Measurements from ENCODE around the gene CDC123. TPM values are rescaled to one million over a fixed set of nuclear protein-coding genes. Genes with fewer than 3 reads are reported as not detected.
"Not testable (repeated sequence)": the region's sequence is repeated elsewhere in the genome, so short reads cannot be mapped to it uniquely, and the experiment has no call there.

CDC123 gene
- total and polyA plus RNA-seq, 2 donors (not counting 3 experiments of a cell fraction or from before 2014, with no cell fraction given): 65.6 to 106 TPM

DNA sequence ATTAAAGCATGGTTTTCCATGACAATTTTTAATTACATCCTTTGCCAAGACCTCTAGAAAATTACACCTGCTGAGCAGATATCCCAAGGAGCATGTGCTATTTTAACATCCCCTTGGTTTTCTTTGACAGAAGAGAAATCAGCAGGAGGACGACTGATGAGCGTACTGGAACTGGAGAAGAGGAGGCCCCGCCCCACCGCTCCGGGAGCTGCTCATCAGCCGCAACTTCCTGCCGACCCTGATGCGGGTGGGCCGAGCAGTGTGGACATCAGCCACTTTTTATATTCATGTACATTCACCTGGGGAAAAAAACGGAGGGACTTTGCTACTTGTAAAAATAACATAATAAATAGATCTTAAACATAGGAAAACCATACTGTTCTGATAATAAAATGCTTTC, 54.2 kb downstream of the CDC123 start:
- no peaks in the 10 kb centered on the region for H3K27me3 ChIP-seq (ENCODE audit: control insufficient read depth in 2 of 2, insufficient read depth in 2 of 2, low read length in 2 of 2)
- dilution Hi-C loops (cut with MboI; ENCODE audit: extremely low pct_ligation_motif_present, low sequenced_read_pairs): no loop called here
- H3K27ac ChIP-seq (ENCODE audit: insufficient read depth, low read depth, low read length): no peak overlapping the region
- no peak for FAIRE-seq
- H3K4me3 ChIP-seq (replicated peaks in 1 of 3; ENCODE audit: insufficient read depth in 1 of 3, low read depth in 1 of 3, low read length in 3 of 3): no peak overlapping the region
- H3K9ac ChIP-seq (replicated peaks; ENCODE audit: extremely low read depth, insufficient read depth, low read length): no peak overlapping the region
- H3K36me3 ChIP-seq (ENCODE audit: control insufficient read depth in 2 of 2, extremely low read depth in 1 of 2, insufficient read depth in 2 of 2, low read length in 2 of 2): peaks cover 3 to 8% of the 10 kb centered on the region in 2 experiments
- no peaks in the 10 kb centered on the region for H4K20me1 ChIP-seq (replicated peaks; ENCODE audit: control insufficient read depth, extremely low read depth, insufficient read depth, low read length)
- no peaks in the 10 kb centered on the region for H3K9me1 ChIP-seq (replicated peaks; ENCODE audit: control insufficient read depth, extremely low read depth, insufficient read depth, low read length)
- H3K79me2 ChIP-seq (ENCODE audit: control insufficient read depth, insufficient read depth, low read length): no peaks in the 10 kb centered on the region
- H3K9me3 ChIP-seq (replicated peaks; ENCODE audit: control insufficient read depth, insufficient read depth, low read length): no peaks in the 10 kb centered on the region
- H3K4me1 ChIP-seq (ENCODE audit: control insufficient read depth, extremely low read depth, insufficient read depth, low read length): no peaks in the 10 kb centered on the region
- CTCF ChIA-PET: no interaction called here
- POLR2A ChIA-PET: no interaction called here
- no peak overlapping the region for H3K4me2 ChIP-seq (ENCODE audit: insufficient read depth, low read length)
- intact Hi-C loops (cut with micrococcal nuclease): no loop called here
- no peak overlapping the region for H2AFZ ChIP-seq (ENCODE audit: low read depth, low read length)
- TF ChIP-seq GATA2 (IDR thresholded peaks at IDR 0.05; ENCODE audit: insufficient read depth, insufficient read length, low read depth, low read length) (no peak), FOS (IDR thresholded peaks at IDR 0.05; ENCODE audit: borderline replicate concordance, insufficient read depth, low read length) (no peak), EZH2 (IDR thresholded peaks at IDR 0.05; ENCODE audit: borderline replicate concordance, low read depth, low read length, severe bottlenecking) (no peak), MYC (IDR thresholded peaks at IDR 0.05; ENCODE audit: low read depth, low read length) (no peak), POLR2A (IDR thresholded peaks at IDR 0.05; ENCODE audit: low read depth, low read length) (no peak), POLR2AphosphoS5 (IDR thresholded peaks at IDR 0.05; ENCODE audit: insufficient read depth, low read depth, low read length) (no peak), JUN (IDR thresholded peaks at IDR 0.05; ENCODE audit: borderline replicate concordance, insufficient read depth, insufficient read length, low read depth) (no peak)
- TF ChIP-seq, protein P1, sequence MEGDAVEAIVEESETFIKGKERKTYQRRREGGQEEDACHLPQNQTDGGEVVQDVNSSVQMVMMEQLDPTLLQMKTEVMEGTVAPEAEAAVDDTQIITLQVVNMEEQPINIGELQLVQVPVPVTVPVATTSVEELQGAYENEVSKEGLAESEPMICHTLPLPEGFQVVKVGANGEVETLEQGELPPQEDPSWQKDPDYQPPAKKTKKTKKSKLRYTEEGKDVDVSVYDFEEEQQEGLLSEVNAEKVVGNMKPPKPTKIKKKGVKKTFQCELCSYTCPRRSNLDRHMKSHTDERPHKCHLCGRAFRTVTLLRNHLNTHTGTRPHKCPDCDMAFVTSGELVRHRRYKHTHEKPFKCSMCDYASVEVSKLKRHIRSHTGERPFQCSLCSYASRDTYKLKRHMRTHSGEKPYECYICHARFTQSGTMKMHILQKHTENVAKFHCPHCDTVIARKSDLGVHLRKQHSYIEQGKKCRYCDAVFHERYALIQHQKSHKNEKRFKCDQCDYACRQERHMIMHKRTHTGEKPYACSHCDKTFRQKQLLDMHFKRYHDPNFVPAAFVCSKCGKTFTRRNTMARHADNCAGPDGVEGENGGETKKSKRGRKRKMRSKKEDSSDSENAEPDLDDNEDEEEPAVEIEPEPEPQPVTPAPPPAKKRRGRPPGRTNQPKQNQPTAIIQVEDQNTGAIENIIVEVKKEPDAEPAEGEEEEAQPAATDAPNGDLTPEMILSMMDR (IDR thresholded peaks at IDR 0.05; ENCODE audit: extremely low read depth in 1 of 2, insufficient read depth in 1 of 2, low read depth in 1 of 2, low read length in 2 of 2): no peak
- no TSS peak for BruUV-seq (replicated peaks)
- no peak for DNase-seq (ENCODE audit: low read depth, low spot score)

DNA sequence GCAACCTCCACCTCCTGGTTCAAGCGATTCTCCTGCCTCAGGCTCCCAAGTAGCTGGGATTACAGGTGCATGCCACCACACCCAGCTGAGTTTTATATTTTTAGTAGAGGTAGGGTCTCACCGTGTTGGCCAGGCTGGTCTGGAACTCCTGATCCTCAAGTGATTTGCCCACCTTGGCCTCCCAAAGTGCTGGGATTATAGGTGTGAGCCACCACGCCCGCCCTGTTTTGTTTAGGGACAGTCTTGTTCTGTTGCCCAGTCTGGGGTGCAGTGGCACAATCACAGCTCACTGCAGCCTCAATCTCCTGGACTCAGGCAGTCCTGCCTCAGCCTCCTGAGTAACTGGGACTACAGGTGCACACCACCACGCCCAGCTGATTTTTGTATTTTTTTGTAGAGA, 54.7 kb downstream of the CDC123 start:
- H3K9me1 ChIP-seq (replicated peaks; ENCODE audit: control insufficient read depth, extremely low read depth, insufficient read depth, low read length); H3K4me1 ChIP-seq (ENCODE audit: control insufficient read depth, extremely low read depth, insufficient read depth, low read length); H3K9me3 ChIP-seq (replicated peaks; ENCODE audit: control insufficient read depth, insufficient read depth, low read length); H3K4me3 ChIP-seq (replicated peaks in 1 of 3; ENCODE audit: insufficient read depth in 1 of 3, low read depth in 1 of 3, low read length in 3 of 3); H3K36me3 ChIP-seq (ENCODE audit: control insufficient read depth in 2 of 2, extremely low read depth in 1 of 2, insufficient read depth in 2 of 2, low read length in 2 of 2); H3K27ac ChIP-seq (ENCODE audit: insufficient read depth, low read depth, low read length); H3K79me2 ChIP-seq (ENCODE audit: control insufficient read depth, insufficient read depth, low read length); CTCF ChIA-PET; DNase-seq (ENCODE audit: low read depth, low spot score); H3K4me2 ChIP-seq (ENCODE audit: insufficient read depth, low read length); H3K27me3 ChIP-seq (ENCODE audit: control insufficient read depth in 2 of 2, insufficient read depth in 2 of 2, low read length in 2 of 2); H4K20me1 ChIP-seq (replicated peaks; ENCODE audit: control insufficient read depth, extremely low read depth, insufficient read depth, low read length); H2AFZ ChIP-seq (ENCODE audit: low read depth, low read length); H3K9ac ChIP-seq (replicated peaks; ENCODE audit: extremely low read depth, insufficient read depth, low read length); intact Hi-C loops (cut with micrococcal nuclease); dilution Hi-C loops (cut with MboI; ENCODE audit: extremely low pct_ligation_motif_present, low sequenced_read_pairs); POLR2A ChIA-PET; FAIRE-seq; BruUV-seq (replicated peaks): not testable (repeated sequence)

Data from endothelial cell of umbilical vein (primary cell).